LNCaP clone FGC (cell line): Measurements from ENCODE around the gene EHD3.

Experiments
- DNase-seq: peaks from one replicate; pipeline ENCODE4 v3.0.0-alpha.2; 2011; ENCODE audit warnings: low read depth
- H3K4me3 ChIP-seq: 2 replicates; pipeline ENCODE4 v1.5.1; 2011; ENCODE audit warnings: mild to moderate bottlenecking, low read depth, low read length, control low read depth
- TF ChIP-seq, protein P1 (sequence below): IDR thresholded peaks from 2 replicates; pipeline ENCODE4 v1.5.1; 2012; ENCODE audit warnings: mild to moderate bottlenecking; ENCODE audit not compliant: control insufficient read depth, insufficient read depth; ENCODE audit errors: extremely low read depth

The EHD3 gene

DNA sequence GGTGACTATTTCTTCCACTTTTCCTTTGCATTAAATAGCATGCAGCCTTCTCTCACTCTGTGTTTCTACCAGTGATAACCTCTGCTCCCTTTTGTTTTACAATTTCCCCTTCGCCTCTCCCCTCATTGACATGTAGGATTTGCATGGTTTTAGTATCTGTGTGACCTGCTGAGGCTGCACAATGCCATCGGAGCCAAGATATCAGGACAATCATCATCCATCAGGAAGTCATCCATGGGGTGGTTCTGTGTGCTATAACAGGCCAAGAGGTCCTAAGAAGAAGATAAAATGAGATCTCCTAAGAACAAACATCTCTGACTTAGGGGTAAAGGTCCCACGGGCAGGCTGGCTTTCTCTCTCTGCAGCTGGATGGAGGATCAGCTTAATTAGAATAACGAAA lies 65.6 kb downstream of the EHD3 start:
- no peak for DNase-seq
- TF ChIP-seq, protein P1, sequence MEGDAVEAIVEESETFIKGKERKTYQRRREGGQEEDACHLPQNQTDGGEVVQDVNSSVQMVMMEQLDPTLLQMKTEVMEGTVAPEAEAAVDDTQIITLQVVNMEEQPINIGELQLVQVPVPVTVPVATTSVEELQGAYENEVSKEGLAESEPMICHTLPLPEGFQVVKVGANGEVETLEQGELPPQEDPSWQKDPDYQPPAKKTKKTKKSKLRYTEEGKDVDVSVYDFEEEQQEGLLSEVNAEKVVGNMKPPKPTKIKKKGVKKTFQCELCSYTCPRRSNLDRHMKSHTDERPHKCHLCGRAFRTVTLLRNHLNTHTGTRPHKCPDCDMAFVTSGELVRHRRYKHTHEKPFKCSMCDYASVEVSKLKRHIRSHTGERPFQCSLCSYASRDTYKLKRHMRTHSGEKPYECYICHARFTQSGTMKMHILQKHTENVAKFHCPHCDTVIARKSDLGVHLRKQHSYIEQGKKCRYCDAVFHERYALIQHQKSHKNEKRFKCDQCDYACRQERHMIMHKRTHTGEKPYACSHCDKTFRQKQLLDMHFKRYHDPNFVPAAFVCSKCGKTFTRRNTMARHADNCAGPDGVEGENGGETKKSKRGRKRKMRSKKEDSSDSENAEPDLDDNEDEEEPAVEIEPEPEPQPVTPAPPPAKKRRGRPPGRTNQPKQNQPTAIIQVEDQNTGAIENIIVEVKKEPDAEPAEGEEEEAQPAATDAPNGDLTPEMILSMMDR, result no peak
- H3K4me3 ChIP-seq, result no peak overlapping the region

DNA sequence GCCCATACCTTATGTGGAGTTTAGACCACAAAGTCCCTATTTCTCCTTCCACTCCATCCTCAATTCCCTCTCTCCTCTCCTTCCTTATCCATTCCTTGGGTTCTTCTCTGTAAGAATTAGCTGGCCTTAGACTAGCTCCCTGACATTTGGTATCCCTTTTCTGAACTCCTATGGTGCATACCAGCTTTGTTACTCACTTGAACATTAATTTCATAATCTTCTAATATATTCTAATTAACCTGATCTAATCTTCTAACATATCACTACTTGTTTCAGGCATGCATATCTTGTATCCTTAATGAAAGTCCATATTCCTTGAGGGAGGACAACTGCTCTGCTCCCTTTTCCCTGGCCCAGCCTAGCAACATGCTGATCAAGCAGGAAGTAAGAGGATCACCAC lies 66.4 kb downstream of the EHD3 start:
- no peak for DNase-seq
- H3K4me3 ChIP-seq, result no peak overlapping the region
- TF ChIP-seq, protein P1, result no peak

GRCh38 chr2:31302940-31303563 lies 69.1 kb downstream of the EHD3 start:
- DNase-seq, result no peak
- no peak overlapping the region for H3K4me3 ChIP-seq
- TF ChIP-seq, protein P1, result no peak

DNA sequence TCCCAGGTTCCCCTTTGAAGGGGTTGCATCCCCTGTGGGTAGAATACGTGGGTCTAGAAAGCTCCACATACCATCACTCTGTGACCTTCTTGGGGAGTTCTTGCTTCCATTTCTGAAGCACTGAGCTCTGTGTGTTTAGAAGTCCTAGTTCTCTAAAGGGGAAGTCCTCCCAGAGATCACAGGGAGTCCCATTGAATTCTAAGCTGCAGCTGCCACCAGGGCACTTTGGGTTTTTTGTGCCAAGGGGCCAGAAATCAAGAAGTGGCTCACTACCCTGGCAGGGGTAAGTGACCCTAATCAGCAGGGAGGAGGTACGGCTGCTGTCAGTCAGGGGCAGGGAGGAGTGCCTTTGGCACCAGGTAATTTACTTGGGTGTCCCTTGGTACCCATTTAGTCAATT lies 70.9 kb downstream of the EHD3 start:
- no peak for DNase-seq
- TF ChIP-seq, protein P1, result no peak

GRCh38 chr2:31312898-31313297 lies 78.9 kb downstream of the EHD3 start:
- no peak for DNase-seq
- TF ChIP-seq, protein P1, result no peak
- no peak overlapping the region for H3K4me3 ChIP-seq

More for the DNA sequence above, 70.9 kb downstream of the EHD3 start:
- H3K4me3 ChIP-seq, result no peak overlapping the region

GRCh38 chr2:31314761-31315160 lies 80.8 kb downstream of the EHD3 start:
- no peak for DNase-seq
- TF ChIP-seq, protein P1, result no peak
- H3K4me3 ChIP-seq, result no peak overlapping the region

- TF ChIP-seq, protein P1, result no peak
- no peak overlapping the region for H3K4me3 ChIP-seq
- no peak for DNase-seq
Measured at GRCh38 chr2:31317396-31317795, 83.4 kb downstream of the EHD3 start.
